ENCODE results near the gene PIAS2. TPM values are rescaled to one million over a fixed set of nuclear protein-coding genes. Genes with fewer than 3 reads are reported as not detected.
"Not testable (repeated sequence)": the region's sequence is repeated elsewhere in the genome, so short reads cannot be mapped to it uniquely, and the experiment has no call there.

Gene PIAS2
- 10 to 100 TPM; 16.8 to 29.5 (median 24.4) TPM for polyA plus RNA-seq (ENCODE audit: low read depth in 6 of 6)

- Mint-ChIP-seq H3K4me1 (peaks cover 29 to 45% (median 42%) of the 10 kb centered on the region in 3 donors), H3K27ac (peak within 1 kb of the TSS; percentile 51 to 92 (median 74)), H3K9me3 (peaks cover 0 to 2% (median 0%) of the 10 kb centered on the region in 7 donors), H3K27me3 (no peaks in the 10 kb centered on the region), H3K36me3 (no peaks in the 10 kb centered on the region), H3K4me3 (peak within 1 kb of the TSS; percentile 87 to 96 (median 93))
- ATAC-seq (ENCODE audit: low read depth in 2 of 2) (peak; percentile 85), DNase-seq (peak; percentile 80)
Measured at GRCh38 chr18:46917108-46917802, at the start of gene PIAS2, which contains the start of gene KATNAL2. Gene PIAS2, minus strand, starts transcription at chr18:46917507. Its CDS starts 162 bp downstream, at chr18:46917345. Gene KATNAL2, plus strand, starts transcription at chr18:46917602. Its CDS starts 29,271 bp downstream, at chr18:46946873.

GRCh38 chr18:46966266-46966665 is 49.0 kb upstream of the PIAS2 start:
- DNase-seq; H3K27ac Mint-ChIP-seq; H3K36me3 Mint-ChIP-seq; H3K27me3 Mint-ChIP-seq; H3K4me3 Mint-ChIP-seq; ATAC-seq (ENCODE audit: low read depth in 2 of 2); H3K4me1 Mint-ChIP-seq: not testable (repeated sequence)
- peaks cover 0 to 11% (median 4%) of the 10 kb centered on the region in 7 donors for H3K9me3 Mint-ChIP-seq

GRCh38 chr18:46964579-46965293 is 47.4 kb upstream of the PIAS2 start:
- not testable (repeated sequence) for DNase-seq; H3K4me1 Mint-ChIP-seq; H3K27me3 Mint-ChIP-seq; H3K4me3 Mint-ChIP-seq; H3K27ac Mint-ChIP-seq; ATAC-seq (ENCODE audit: low read depth in 2 of 2)
- H3K36me3 Mint-ChIP-seq, result peaks cover 5 to 20% of the 10 kb centered on the region in 2 donors
- H3K9me3 Mint-ChIP-seq, result peaks cover 4 to 21% (median 13%) of the 10 kb centered on the region in 7 donors

GRCh38 chr18:46963656-46964578 is 46.6 kb upstream of the PIAS2 start:
- H3K36me3 Mint-ChIP-seq, result peaks cover 5 to 20% of the 10 kb centered on the region in 2 donors
- not testable (repeated sequence) for H3K4me1 Mint-ChIP-seq; H3K27me3 Mint-ChIP-seq; H3K4me3 Mint-ChIP-seq; H3K27ac Mint-ChIP-seq; DNase-seq; ATAC-seq (ENCODE audit: low read depth in 2 of 2)
- peaks cover 4 to 21% (median 13%) of the 10 kb centered on the region in 7 donors for H3K9me3 Mint-ChIP-seq

GRCh38 chr18:46958209-46958608 is 40.9 kb upstream of the PIAS2 start:
- H3K4me3 Mint-ChIP-seq, result no peak overlapping the region
- H3K27ac Mint-ChIP-seq, result no peak overlapping the region
- peaks cover 0 to 8% (median 0%) of the 10 kb centered on the region in 3 donors for H3K27me3 Mint-ChIP-seq
- DNase-seq, result no peak
- ATAC-seq (ENCODE audit: low read depth in 2 of 2), result no peak
- peaks cover 5 to 13% of the 10 kb centered on the region in 2 donors for H3K36me3 Mint-ChIP-seq
- peaks cover 4 to 19% (median 11%) of the 10 kb centered on the region in 7 donors for H3K9me3 Mint-ChIP-seq
- peaks cover 0 to 4% (median 0%) of the 10 kb centered on the region in 3 donors for H3K4me1 Mint-ChIP-seq

GRCh38 chr18:46953195-46953594 is 35.9 kb upstream of the PIAS2 start:
- DNase-seq, result no peak
- ATAC-seq (ENCODE audit: low read depth in 2 of 2), result no peak
- Mint-ChIP-seq H3K4me3 (no peak overlapping the region), H3K9me3 (peaks cover 0 to 4% (median 0%) of the 10 kb centered on the region in 7 donors), H3K4me1 (peaks cover 0 to 4% (median 1%) of the 10 kb centered on the region in 3 donors), H3K27me3 (peaks cover 0 to 11% (median 0%) of the 10 kb centered on the region in 3 donors), H3K36me3 (no peaks in the 10 kb centered on the region), H3K27ac (peak overlapping the region in 2 of 6 donors; percentile 13 to 88)

GRCh38 chr18:46950064-46950656 is 32.9 kb upstream of the PIAS2 start:
- Mint-ChIP-seq H3K27me3 (peaks cover 0 to 11% (median 3%) of the 10 kb centered on the region in 3 donors), H3K4me3 (no peak overlapping the region), H3K27ac (no peak overlapping the region), H3K36me3 (no peaks in the 10 kb centered on the region), H3K4me1 (peaks cover 0 to 1% (median 0%) of the 10 kb centered on the region in 3 donors), H3K9me3 (peaks cover 0 to 4% (median 0%) of the 10 kb centered on the region in 7 donors)
- ATAC-seq (ENCODE audit: low read depth in 2 of 2) (no peak), DNase-seq (no peak)

- Mint-ChIP-seq H3K4me1 (peaks cover 0 to 1% (median 0%) of the 10 kb centered on the region in 3 donors), H3K27me3 (peaks cover 0 to 11% (median 4%) of the 10 kb centered on the region in 3 donors), H3K27ac (no peak overlapping the region), H3K36me3 (no peaks in the 10 kb centered on the region), H3K9me3 (no peaks in the 10 kb centered on the region), H3K4me3 (no peak overlapping the region)
- DNase-seq (peak; percentile 72), ATAC-seq (ENCODE audit: low read depth in 2 of 2) (peak; percentile 91 to 94)
Measured at GRCh38 chr18:46946656-46947282, 29.5 kb upstream of the PIAS2 start.

GRCh38 chr18:46942646-46943045 is 25.3 kb upstream of the PIAS2 start:
- Mint-ChIP-seq H3K27me3 (peaks cover 0 to 4% (median 0%) of the 10 kb centered on the region in 3 donors), H3K4me3 (no peak overlapping the region), H3K9me3 (no peaks in the 10 kb centered on the region)

GRCh38 chr18:46939998-46940571 is 22.8 kb upstream of the PIAS2 start:
- Mint-ChIP-seq H3K4me1 (no peaks in the 10 kb centered on the region), H3K27ac (no peak overlapping the region), H3K4me3 (no peak overlapping the region), H3K9me3 (no peaks in the 10 kb centered on the region), H3K36me3 (no peaks in the 10 kb centered on the region), H3K27me3 (peaks cover 0 to under 1% (median 0%) of the 10 kb centered on the region in 3 donors)
- ATAC-seq (ENCODE audit: low read depth in 2 of 2) (no peak), DNase-seq (no peak)

More at GRCh38 chr18:46942646-46943045, 25.3 kb upstream of the PIAS2 start:
- no peaks in the 10 kb centered on the region for H3K4me1 Mint-ChIP-seq
- H3K27ac Mint-ChIP-seq, result no peak overlapping the region
- ATAC-seq (ENCODE audit: low read depth in 2 of 2) (no peak), DNase-seq (no peak)
- H3K36me3 Mint-ChIP-seq, result no peaks in the 10 kb centered on the region

GRCh38 chr18:46939337-46939963 is 22.1 kb upstream of the PIAS2 start:
- DNase-seq, result no peak
- H3K4me3 Mint-ChIP-seq, result no peak overlapping the region
- no peaks in the 10 kb centered on the region for H3K36me3 Mint-ChIP-seq
- ATAC-seq (ENCODE audit: low read depth in 2 of 2), result no peak
- no peaks in the 10 kb centered on the region for H3K4me1 Mint-ChIP-seq
- H3K9me3 Mint-ChIP-seq, result no peaks in the 10 kb centered on the region
- no peaks in the 10 kb centered on the region for H3K27me3 Mint-ChIP-seq
- no peak overlapping the region for H3K27ac Mint-ChIP-seq
